Heart right ventricle (tissue), 16 donors: ENCODE measurements around the gene CFL2. TPM values are rescaled to one million over a fixed set of nuclear protein-coding genes. Genes with fewer than 3 reads are reported as not detected.

Experiments used
- ATAC-seq, 8 donors: fragments of 200-7000 bp; cut with Tn5 transposase; one replicate each; pipeline ENCODE4 v1.9.1; 2020; ENCODE audit warnings: mild to moderate bottlenecking in 8 of 8, moderate library complexity in 8 of 8, moderate number of reproducible peaks in 1 of 8
- DNase-seq, 2 donors: peaks; one replicate each; pipeline ENCODE4 v3.0.0-alpha.2; 2020
- H3K27ac ChIP-seq, 10 donors: fragments of 200-600 bp; sonication (generic) in 2 of 10; one replicate each; pipeline versions ENCODE4 v1.5.0 to v1.8.0; 2020 to 2022; ENCODE audit warnings: mild to moderate bottlenecking in 3 of 10
- H3K27me3 ChIP-seq, 7 donors: fragments of 200-600 bp; one replicate each; pipeline ENCODE4 v1.8.0; 2021 to 2022; ENCODE audit warnings: mild to moderate bottlenecking in 2 of 7
- H3K36me3 ChIP-seq, 9 donors: fragments of 200-600 bp; sonication (generic) in 1 of 9; one replicate each; pipeline versions ENCODE4 v1.5.0 to v1.8.0; 2020 to 2022; ENCODE audit warnings: mild to moderate bottlenecking in 2 of 9
- H3K4me1 ChIP-seq, 9 donors: fragments of 200-600 bp; sonication (generic) in 1 of 9; one replicate each; pipeline versions ENCODE4 v1.5.0 to v1.8.0; 2020 to 2022; ENCODE audit warnings: mild to moderate bottlenecking in 4 of 9
- H3K4me3 ChIP-seq, 10 donors: fragments of 200-600 bp; sonication (generic) in 2 of 10; one replicate each; pipeline versions ENCODE4 v1.5.0 to v1.8.0; 2020 to 2022; ENCODE audit warnings: mild to moderate bottlenecking in 7 of 10, moderate library complexity in 2 of 10
- H3K9me3 ChIP-seq, 11 donors: fragments of 200-600 bp in 10 of 11; sonication (generic) in 2 of 11; one replicate each; pipeline versions ENCODE4 v1.5.0 to v1.8.0; 2013 to 2022; ENCODE audit warnings: mild to moderate bottlenecking in 2 of 11, control low read depth in 1 of 11, moderate library complexity in 1 of 11
- WGBS, 2 donors: extraction: QIAGEN DNeasy Blood & Tissue Kit; methylation state at CpG; one replicate each; pipeline ENCODE4 v1.1.7; 2013; ENCODE audit warnings: inconsistent platforms in 1 of 2; 5-methylcytosine and 5-hydroxymethylcytosine counted together
- intact Hi-C, 10 donors: fragments of 100-400 bp; cut with DNase I; formaldehyde crosslinking; loops; one replicate each; pipeline versions ENCODE4 v1.11.1 to v1.14.2; 2022
- polyA plus RNA-seq, 2 donors: library from polyadenylated mRNA; stranded (reverse); fragments of 200-250 nt; gene quantifications; one replicate each; pipeline ENCODE4 v1.2.3, GENCODE V29; 2013
- total RNA-seq, 10 donors: library from RNA; stranded (reverse); fragmentation: NEBNext Ultra II Directional in 3 of 10; extraction: Animal tissue kit (Norgen Biotek cat#: 25700) in 3 of 10; gene quantifications; one replicate each; pipeline versions ENCODE4 v1.2.1 to v1.2.4, GENCODE V29; 2021 to 2023
- TF ChIP-seq, protein P1 (sequence below), 9 donors: fragments of 200-600 bp; sonication (generic) in 2 of 9; IDR thresholded peaks; one replicate each; pipeline versions ENCODE4 v1.5.0 to v1.8.0; 2021 to 2022; ENCODE audit warnings: antibody characterized with exemption in 9 of 9, mild to moderate bottlenecking in 5 of 9, moderate library complexity in 1 of 9
- donor health status: Arrhythmogenic right ventricular cardiomyopathy.
- donor health status: ischemic (EF 13 %, LVEDD 7.1; RV severe dilation, severe dysfunction).
- donor health status: healthy with polysubstance abuse.
- donor health status: DM: no; HTN: yes; CAD: no.
- donor health status: DM: no; HTN: no; CAD: no.
- donor health status: ischemic (EF 25% LVEDD 6.9; RV normal size, moderate dysfunction).
- donor health status: ischemic (EF 25% LVEDD 5.7; RV mildly dilated, moderate dysfunction).
- donor health status: healthy.
- donor health status: DM: yes; HTN: yes; CAD: no.
- donor health status: Ischemic cardiomyopathy.
- donor health status: ischemic (EF 35%, LVEDD 5.7; RV mildly dilated, moderate dysfunction).
- donor health status: nonischemic (EF 11% LVEDD 7.7; RV severe dilation, severe dysfunction).
- donor health status: DM: yes; HTN: yes; CAD: no.
- donor health status: PGD.
- donor health status: ischemic (EF 29% LVEDD 5.4; RV normal size, mild dysfunction).
- donor health status: nonischemic (EF 23%, LVEDD 6.1; RV moderate dilation, normal function).

Gene CFL2
- total and polyA plus RNA-seq, 12 donors = 154 to 918 (median 530) TPM

DNA sequence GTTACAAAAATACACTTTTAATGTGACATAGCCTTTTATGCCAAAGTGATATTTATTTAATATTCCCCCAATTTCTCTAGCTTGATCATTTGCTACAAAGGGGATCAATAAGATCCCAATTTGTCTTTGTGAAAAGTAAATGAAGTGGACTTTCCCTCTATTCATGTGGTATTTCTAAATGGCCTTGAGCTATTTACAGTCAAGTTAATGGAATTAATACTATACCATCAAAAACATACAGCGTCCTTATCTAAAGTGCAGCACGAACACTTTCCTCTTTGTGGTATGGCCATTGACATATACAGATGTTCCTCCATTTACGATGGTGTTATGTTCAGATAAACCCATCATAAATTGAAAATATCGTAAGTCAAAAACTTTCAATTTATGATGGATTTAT is 23.2 kb downstream of the CFL2 start:
- WGBS, 2 donors = 90 to 95% methylated on average over 4 of the region's 4 CpGs
- Histone ChIP-seq H3K9me3 (no peaks in the 10 kb centered on the region), H3K4me1 (peaks cover 0 to 9% (median 0%) of the 10 kb centered on the region in 9 donors), H3K36me3 (no peaks in the 10 kb centered on the region), H3K27ac (no peak overlapping the region), H3K27me3 (no peaks in the 10 kb centered on the region), H3K4me3 (no peak overlapping the region)
- TF ChIP-seq, protein P1, sequence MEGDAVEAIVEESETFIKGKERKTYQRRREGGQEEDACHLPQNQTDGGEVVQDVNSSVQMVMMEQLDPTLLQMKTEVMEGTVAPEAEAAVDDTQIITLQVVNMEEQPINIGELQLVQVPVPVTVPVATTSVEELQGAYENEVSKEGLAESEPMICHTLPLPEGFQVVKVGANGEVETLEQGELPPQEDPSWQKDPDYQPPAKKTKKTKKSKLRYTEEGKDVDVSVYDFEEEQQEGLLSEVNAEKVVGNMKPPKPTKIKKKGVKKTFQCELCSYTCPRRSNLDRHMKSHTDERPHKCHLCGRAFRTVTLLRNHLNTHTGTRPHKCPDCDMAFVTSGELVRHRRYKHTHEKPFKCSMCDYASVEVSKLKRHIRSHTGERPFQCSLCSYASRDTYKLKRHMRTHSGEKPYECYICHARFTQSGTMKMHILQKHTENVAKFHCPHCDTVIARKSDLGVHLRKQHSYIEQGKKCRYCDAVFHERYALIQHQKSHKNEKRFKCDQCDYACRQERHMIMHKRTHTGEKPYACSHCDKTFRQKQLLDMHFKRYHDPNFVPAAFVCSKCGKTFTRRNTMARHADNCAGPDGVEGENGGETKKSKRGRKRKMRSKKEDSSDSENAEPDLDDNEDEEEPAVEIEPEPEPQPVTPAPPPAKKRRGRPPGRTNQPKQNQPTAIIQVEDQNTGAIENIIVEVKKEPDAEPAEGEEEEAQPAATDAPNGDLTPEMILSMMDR (IDR thresholded peaks at IDR 0.05) = no peak
- intact Hi-C loops = no loop called here
- DNase-seq = no peak
- no peak for ATAC-seq

DNA sequence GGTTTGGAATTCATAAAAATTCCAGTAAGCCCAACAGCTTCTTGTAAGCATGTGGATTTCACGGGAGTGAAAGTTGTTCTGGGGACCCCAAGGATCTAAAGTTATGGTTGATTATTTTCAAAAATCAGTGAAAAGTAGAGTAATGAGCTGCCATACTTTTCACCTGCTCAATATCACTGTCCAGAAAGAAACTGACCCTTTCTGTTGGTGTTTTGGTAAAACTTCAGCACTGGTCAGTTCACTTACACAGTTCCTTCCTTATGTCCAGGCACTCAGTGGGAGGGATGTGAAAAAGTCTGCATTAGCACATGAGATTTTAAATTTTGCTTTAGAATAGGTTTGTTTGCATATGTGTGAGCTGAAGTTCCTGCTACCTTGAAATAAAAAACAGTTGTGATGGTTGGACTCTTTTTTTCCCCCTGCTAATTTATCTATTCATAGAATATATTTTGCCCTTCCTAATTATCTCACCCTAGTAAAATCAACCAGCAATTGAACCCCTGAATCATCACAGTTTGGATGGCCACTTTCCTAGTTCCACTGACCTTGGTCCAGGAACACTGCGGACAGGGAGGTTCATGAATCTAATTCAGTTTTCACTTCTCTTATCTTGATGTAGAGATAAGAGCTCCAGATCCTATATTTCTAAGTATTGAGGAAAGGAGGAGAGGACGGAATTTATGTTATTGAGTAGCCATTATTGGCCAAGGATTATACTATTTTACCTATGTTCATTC is 25.8 kb downstream of the CFL2 start:
- H3K36me3 ChIP-seq = no peaks in the 10 kb centered on the region

DNA sequence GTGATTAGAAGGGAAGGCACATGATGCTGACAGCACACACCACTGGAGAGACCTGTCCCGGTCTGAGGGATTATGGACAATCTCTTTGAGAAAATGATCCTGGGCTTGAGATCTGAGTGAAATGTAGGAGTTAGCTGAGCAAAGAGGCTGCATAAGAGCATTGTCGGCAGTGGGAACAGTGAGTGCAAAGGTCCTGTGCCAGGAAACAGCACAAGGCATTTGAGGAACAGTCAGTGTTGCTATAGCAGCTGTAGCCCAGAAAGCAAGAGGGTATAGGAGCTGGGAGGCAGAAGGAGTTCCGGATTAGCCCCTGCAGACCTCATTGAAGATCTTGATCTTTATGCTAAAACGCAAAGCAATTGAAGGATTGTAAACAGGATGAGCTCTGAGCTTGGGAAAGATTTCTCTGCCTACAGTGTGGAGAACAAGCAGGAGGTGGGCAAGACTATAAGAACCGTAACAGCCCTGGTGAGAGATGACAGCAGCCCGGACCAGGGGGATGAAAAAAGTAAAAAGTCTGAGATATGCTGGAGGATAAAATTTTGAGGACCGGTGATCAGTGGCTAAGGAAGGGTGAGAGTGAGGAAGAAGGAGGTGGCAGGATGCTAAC is 28.5 kb downstream of the CFL2 start:
- Histone ChIP-seq H3K9me3 (no peaks in the 10 kb centered on the region), H3K27me3 (peaks cover 0 to 10% (median 0%) of the 10 kb centered on the region in 7 donors), H3K36me3 (no peaks in the 10 kb centered on the region), H3K4me1 (peaks cover 0 to 3% (median 0%) of the 10 kb centered on the region in 9 donors), H3K27ac (no peak overlapping the region), H3K4me3 (no peak overlapping the region)
- TF ChIP-seq, protein P1 (IDR thresholded peaks at IDR 0.05) = no peak
- intact Hi-C loops = no loop called here
- no peak for ATAC-seq
- 60 to 65% methylated on average over 7 of the region's 7 CpGs for WGBS, 2 donors
- no peak for DNase-seq

More for the DNA sequence above, 25.8 kb downstream of the CFL2 start:
- TF ChIP-seq, protein P1 (IDR thresholded peaks at IDR 0.05) = no peak
- Histone ChIP-seq H3K9me3 (no peaks in the 10 kb centered on the region), H3K4me3 (no peak overlapping the region), H3K4me1 (peaks cover 0 to 9% (median 0%) of the 10 kb centered on the region in 9 donors), H3K27me3 (peaks cover 0 to 9% (median 0%) of the 10 kb centered on the region in 7 donors), H3K27ac (no peak overlapping the region)
- ATAC-seq (no peak), DNase-seq (no peak)
- 84 to 86% methylated on average over 3 of the region's 3 CpGs for WGBS, 2 donors
- intact Hi-C loops = no loop called here

DNA sequence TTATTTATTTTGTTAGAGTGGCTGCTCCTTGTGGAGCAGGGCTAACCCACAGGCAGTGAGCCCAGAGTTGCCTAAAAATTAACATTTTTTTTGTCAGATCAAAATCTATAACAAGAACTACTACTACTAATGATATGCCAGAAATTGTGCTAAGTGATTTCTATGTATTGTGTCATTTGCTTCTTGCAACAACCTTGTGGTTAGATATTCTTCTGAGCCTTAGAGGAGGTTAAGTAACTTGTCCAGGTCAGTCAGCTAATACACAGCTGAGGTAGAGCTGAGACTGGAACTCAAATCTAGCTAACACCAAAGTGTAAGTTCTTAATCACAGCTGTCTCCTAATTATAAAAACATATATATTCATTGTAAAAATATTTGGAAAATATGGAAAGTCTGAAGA is 29.8 kb downstream of the CFL2 start:
- intact Hi-C loops = no loop called here
- ATAC-seq (no peak), DNase-seq (no peak)
- Histone ChIP-seq H3K9me3 (no peaks in the 10 kb centered on the region), H3K4me3 (no peak overlapping the region), H3K36me3 (no peaks in the 10 kb centered on the region), H3K27ac (no peak overlapping the region), H3K27me3 (peaks cover 0 to 10% (median 0%) of the 10 kb centered on the region in 7 donors), H3K4me1 (peaks cover 0 to 3% (median 0%) of the 10 kb centered on the region in 9 donors)
- TF ChIP-seq, protein P1 (IDR thresholded peaks at IDR 0.05) = no peak
